Psoas muscle (tissue), 8 donors: ENCODE measurements around the gene SYNGR1. TPM values are rescaled to one million over a fixed set of nuclear protein-coding genes. Genes with fewer than 3 reads are reported as not detected.

Experiments used
- ATAC-seq, 4 donors: fragments of 200-7000 bp; cut with Tn5 transposase; one replicate each; pipeline ENCODE4 v1.9.1; 2020; ENCODE audit warnings: moderate library complexity in 3 of 4, mild to moderate bottlenecking in 2 of 4
- DNase-seq, 2 donors: peaks; one replicate each; pipeline ENCODE4 v3.0.0-alpha.2; 2020
- H3K27ac ChIP-seq: fragments of 200-600 bp; one replicate; pipeline ENCODE4 v1.8.0; 2022
- H3K27me3 ChIP-seq, 3 donors: fragments of 200-600 bp in 1 of 3; one replicate each; pipeline versions ENCODE4 v1.6.1 to v1.8.0; 2013 to 2022; ENCODE audit warnings: low read length in 2 of 3, mild to moderate bottlenecking in 2 of 3, moderate library complexity in 1 of 3; ENCODE audit not compliant: insufficient read depth in 3 of 3
- H3K36me3 ChIP-seq, 2 donors: fragments of 200-600 bp in 1 of 2; one replicate each; pipeline versions ENCODE4 v1.6.1 to v1.8.0; 2013 to 2022; ENCODE audit warnings: low read depth in 1 of 2, mild to moderate bottlenecking in 1 of 2, moderate library complexity in 1 of 2; ENCODE audit not compliant: insufficient read depth in 1 of 2
- H3K4me1 ChIP-seq: fragments of 200-600 bp; one replicate; pipeline ENCODE4 v1.8.0; 2022
- H3K4me3 ChIP-seq: fragments of 200-600 bp; one replicate; pipeline ENCODE4 v1.8.0; 2022; ENCODE audit warnings: mild to moderate bottlenecking
- H3K9me3 ChIP-seq: fragments of 200-600 bp; one replicate; pipeline ENCODE4 v1.8.0; 2022
- WGBS, 3 donors: extraction: QIAGEN DNeasy Blood & Tissue Kit; methylation state at CpG; one replicate each; pipeline versions ENCODE4 v1.1.6 to v1.1.7; 2013; 5-methylcytosine and 5-hydroxymethylcytosine counted together
- intact Hi-C, 2 donors: fragments of 100-400 bp; cut with DNase I; formaldehyde crosslinking; loops; one replicate each; pipeline versions ENCODE4 v1.11.0 to v1.14.2; 2022
- polyA plus RNA-seq, 3 donors: library from polyadenylated mRNA; stranded (reverse); fragments of 200-250 nt; gene quantifications; one replicate each; pipeline ENCODE4 v1.2.3, GENCODE V29; 2013
- total RNA-seq, 4 donors: library from RNA; stranded (reverse); fragmentation: NEBNext Ultra II Directional in 2 of 4; extraction: Animal tissue kit (Norgen Biotek cat#: 25700) in 2 of 4; gene quantifications; one replicate each; pipeline versions ENCODE4 v1.2.1 to v1.2.4, GENCODE V29; 2021 to 2023
- TF ChIP-seq, protein P1 (sequence below): fragments of 200-600 bp; IDR thresholded peaks from one replicate; pipeline ENCODE4 v1.8.0; 2022; ENCODE audit warnings: antibody characterized with exemption
- donor health status: healthy with polysubstance abuse.
- donor health status: DM: no; HTN: no; CAD: no; lungs with moderate emphysema.
- donor health status: Bipolar disorder and iron deficiency.
- donor health status: healthy.
- donor health status: DM: yes; HTN: yes; CAD: no.
- donor health status: DM: no; HTN: no; CAD: no.
- donor health status: DM: no; HTN: no; CAD: no.
- donor health status: DM: yes; HTN: yes; CAD: no.

The SYNGR1 gene
- total and polyA plus RNA-seq, 7 donors, result 15.3 to 39.9 (median 20.4) TPM

DNA sequence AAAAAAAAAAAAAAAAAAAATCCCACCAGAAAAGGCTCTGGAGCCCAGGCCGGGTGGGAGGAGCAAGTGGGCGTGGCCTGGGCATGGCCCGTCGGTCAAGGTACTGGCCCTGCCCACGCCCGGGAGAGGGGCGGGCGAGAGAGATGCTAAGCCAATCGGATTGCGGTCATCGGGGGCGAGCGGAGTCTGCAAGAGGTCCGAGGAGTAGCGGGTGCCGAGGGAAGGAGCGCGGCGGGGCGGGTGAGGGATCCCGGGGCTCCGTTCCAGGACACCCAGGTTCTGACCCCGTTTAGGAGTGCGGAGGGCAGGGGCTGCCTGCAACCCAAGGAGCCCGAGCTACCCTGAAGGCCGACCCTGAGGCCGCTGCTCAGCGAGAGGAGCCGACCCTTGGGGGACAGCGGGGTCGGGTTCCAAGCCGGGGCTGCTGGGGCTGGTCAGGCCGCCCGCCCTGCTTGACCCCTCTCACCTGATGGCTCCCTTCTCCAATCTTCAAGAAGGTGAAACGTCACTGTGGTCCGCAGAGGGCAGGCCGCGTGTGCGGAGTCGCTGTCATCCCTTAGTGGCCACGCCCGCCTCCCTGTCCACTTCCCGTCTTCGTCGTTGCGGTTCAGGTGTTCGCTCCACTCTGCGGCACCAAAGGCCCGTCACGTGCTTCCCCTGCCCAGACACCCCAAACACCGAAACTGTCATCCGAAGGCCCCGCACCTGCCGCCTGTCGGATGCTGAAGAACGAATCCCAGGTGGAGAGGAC, 38.6 kb downstream of the SYNGR1 start:
- intact Hi-C loops, result no loop called here
- ATAC-seq (peak; percentile 70 to 81 (median 78)), DNase-seq (peak; percentile 83 to 85)
- Histone ChIP-seq H3K9me3 (no peaks in the 10 kb centered on the region), H3K27me3 (peaks cover 0 to 22% (median 0%) of the 10 kb centered on the region in 3 donors), H3K4me1 (no peaks in the 10 kb centered on the region), H3K4me3 (peak overlapping the region; percentile 69), H3K36me3 (no peaks in the 10 kb centered on the region), H3K27ac (no peak overlapping the region)
- 4 to 6% (median 5%) methylated on average over 48 to 56 of the region's 56 CpGs for WGBS, 3 donors
- TF ChIP-seq, protein P1, sequence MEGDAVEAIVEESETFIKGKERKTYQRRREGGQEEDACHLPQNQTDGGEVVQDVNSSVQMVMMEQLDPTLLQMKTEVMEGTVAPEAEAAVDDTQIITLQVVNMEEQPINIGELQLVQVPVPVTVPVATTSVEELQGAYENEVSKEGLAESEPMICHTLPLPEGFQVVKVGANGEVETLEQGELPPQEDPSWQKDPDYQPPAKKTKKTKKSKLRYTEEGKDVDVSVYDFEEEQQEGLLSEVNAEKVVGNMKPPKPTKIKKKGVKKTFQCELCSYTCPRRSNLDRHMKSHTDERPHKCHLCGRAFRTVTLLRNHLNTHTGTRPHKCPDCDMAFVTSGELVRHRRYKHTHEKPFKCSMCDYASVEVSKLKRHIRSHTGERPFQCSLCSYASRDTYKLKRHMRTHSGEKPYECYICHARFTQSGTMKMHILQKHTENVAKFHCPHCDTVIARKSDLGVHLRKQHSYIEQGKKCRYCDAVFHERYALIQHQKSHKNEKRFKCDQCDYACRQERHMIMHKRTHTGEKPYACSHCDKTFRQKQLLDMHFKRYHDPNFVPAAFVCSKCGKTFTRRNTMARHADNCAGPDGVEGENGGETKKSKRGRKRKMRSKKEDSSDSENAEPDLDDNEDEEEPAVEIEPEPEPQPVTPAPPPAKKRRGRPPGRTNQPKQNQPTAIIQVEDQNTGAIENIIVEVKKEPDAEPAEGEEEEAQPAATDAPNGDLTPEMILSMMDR, result no peak

DNA sequence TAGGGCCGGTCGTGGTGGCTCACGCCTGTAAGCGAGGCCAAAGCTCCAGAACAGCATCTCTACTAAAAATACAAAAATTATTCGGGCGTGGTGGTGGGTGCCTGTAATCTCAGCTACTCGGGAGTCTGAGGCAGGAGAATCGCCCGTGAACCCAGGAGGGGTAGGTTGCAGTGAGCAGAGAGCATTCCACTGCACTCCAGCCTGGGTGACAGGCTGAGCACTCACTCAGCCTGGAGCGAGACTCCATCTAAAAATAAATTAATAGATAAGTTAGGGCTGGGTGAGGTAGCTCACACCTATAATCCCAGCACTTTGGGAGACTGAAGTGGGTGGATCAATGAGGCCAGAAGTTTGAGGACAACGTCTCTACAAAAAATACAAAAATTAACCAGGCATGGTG, 39.6 kb downstream of the SYNGR1 start:
- intact Hi-C loops, result no loop called here
- H3K27me3 ChIP-seq, result peaks cover 0 to 22% (median 0%) of the 10 kb centered on the region in 3 donors
- DNase-seq, result no peak
- no peaks in the 10 kb centered on the region for H3K4me1 ChIP-seq
- H3K9me3 ChIP-seq, result no peaks in the 10 kb centered on the region
- no peak overlapping the region for H3K4me3 ChIP-seq
- H3K36me3 ChIP-seq, result no peaks in the 10 kb centered on the region
- no peak for ATAC-seq
- TF ChIP-seq, protein P1, result no peak
- no peak overlapping the region for H3K27ac ChIP-seq
- WGBS, 3 donors, result 76 to 78% (median 78%) methylated on average over 11 of the region's 11 CpGs

DNA sequence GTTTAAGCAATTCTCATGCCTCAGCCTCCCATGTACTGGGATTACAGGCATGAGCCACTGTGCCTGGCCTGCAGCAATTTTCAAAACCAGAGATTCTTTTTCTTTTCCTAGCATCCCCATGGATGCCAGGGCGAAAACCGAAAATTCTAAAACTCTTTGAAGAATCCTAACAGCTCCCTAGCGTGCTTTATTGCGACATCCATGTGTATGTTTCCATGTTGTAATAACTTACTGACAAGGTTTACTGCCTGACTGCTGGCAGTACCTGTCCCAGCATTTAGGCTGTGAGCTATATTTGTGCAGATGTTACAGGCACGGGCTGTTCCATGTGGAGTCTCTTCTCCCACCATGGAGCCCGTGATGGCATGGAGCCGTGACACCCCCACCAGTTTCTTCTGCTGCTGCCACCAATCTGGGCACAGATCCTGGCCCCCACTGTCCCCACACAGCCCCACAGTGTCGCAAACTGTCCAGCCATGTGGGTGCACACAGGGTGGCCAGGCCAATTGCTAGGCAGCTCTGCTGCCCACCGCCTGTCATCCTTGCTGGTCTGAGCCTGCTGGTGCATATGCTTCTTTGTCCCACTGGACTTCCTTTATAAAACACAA, 42.7 kb downstream of the SYNGR1 start:
- Histone ChIP-seq H3K36me3 (no peaks in the 10 kb centered on the region), H3K9me3 (no peaks in the 10 kb centered on the region), H3K4me3 (no peak overlapping the region), H3K27me3 (peaks cover 0 to 4% (median 0%) of the 10 kb centered on the region in 3 donors), H3K4me1 (no peaks in the 10 kb centered on the region), H3K27ac (no peak overlapping the region)
- 74 to 82% (median 78%) methylated on average over 9 of the region's 9 CpGs for WGBS, 3 donors
- ATAC-seq (no peak), DNase-seq (no peak)
- TF ChIP-seq, protein P1, result no peak
- intact Hi-C loops, result no loop called here

DNA sequence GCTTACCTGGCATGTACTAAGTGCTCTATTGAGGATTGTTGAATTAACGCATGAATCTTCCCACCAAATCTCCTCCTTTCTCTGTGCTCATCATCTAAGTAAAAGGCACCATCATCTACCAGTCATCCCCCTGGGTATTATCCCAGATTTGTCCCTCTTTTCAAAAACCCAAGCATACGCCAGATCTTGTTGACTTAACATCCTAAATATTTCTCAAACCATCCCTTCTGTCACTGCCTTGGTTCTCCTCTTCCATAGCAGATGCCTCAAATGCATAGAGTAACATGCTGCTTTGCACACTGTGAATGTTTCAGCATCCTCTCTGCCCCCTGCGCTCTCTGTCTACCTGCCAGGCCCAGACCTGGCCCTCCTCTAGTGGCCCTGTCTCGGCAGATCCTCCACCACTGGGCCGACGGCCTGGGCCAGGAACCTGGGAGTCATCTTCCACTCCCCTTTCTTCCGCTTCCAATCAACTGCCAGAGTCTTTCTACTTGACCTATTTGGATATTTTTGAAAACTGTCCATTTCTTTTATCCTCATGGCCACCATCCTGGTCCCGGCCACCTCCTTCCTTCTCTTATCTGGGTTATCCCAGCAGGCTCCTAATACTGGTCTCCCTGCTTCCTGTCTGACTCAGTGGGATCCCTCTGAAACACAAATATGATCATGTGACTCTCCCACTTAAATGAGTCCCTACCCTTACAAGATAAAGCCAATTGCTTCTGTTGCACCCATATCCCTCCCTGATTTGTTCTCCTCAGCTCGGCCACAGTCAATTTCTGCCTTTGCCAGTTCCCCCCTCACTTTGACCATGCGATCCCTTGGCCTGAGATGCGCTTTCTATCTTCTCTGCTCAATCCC, 46.4 kb downstream of the SYNGR1 start:
- ATAC-seq, result no peak
- peak in 1 of 2 donors; percentile 32 for DNase-seq
- TF ChIP-seq, protein P1, result no peak

More for the DNA sequence above, 46.4 kb downstream of the SYNGR1 start:
- peaks cover 10% of the 10 kb centered on the region for H3K4me1 ChIP-seq
- 79 to 85% (median 83%) methylated on average over 11 of the region's 11 CpGs for WGBS, 3 donors
- H3K9me3 ChIP-seq, result no peaks in the 10 kb centered on the region
- no peaks in the 10 kb centered on the region for H3K36me3 ChIP-seq
- H3K27ac ChIP-seq, result no peak overlapping the region
- intact Hi-C loops, result loop anchor here in 1 of 2 donors (5.0 kb wide), 1 partner anchor 41 kb away; no protein-coding TSS in a partner anchor
- H3K4me3 ChIP-seq, result no peak overlapping the region
- no peaks in the 10 kb centered on the region for H3K27me3 ChIP-seq
